GM13977 (cell line): ENCODE measurements around the gene CCDC57.
"Not testable (repeated sequence)": the region's sequence is repeated elsewhere in the genome, so short reads cannot be mapped to it uniquely, and the experiment has no call there.

Experiments
- DNase-seq: peaks from one replicate; pipeline ENCODE4 v3.0.0; 2012; ENCODE audit warnings: low spot score
- CTCF ChIP-seq: IDR thresholded peaks from 2 replicates; pipeline ENCODE4 v1.5.1; 2012; ENCODE audit warnings: mild to moderate bottlenecking, control low read depth; ENCODE audit not compliant: insufficient read depth; ENCODE audit errors: extremely low read depth, missing control alignments
- in situ Hi-C: fragments of 300-500 bp; cut with MboI; formaldehyde crosslinking; loops from one replicate; pipeline ENCODE4 v1.12.0; 2022; ENCODE audit warnings: low sequenced_read_pairs, low pct_unique_long_range_greater_than_20kb, mixed read lengths, inconsistent platforms; ENCODE audit not compliant: unreplicated experiment

The CCDC57 gene

DNA sequence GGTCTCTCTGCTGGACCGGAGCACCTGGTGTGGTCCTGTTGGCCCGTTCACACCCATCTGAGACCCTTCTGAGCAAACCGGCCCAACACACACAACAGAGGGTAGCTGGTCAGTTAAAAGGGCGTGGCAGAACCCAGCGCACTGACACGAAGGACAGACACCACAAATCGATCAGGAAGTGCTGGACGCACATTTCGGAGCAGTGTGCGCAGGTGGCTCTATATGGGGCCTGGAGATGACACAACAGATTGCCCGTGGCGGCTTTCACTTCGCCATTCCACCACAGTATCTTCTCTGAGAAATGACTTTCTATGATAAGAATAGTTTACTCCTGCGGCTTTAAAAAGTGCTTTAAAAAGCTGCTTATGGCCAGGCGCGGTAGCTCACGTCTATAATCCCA lies 12.5 kb downstream of the CCDC57 start:
- in situ Hi-C loops = no loop called here
- no peak for DNase-seq
- TF ChIP-seq CTCF = no peak

DNA sequence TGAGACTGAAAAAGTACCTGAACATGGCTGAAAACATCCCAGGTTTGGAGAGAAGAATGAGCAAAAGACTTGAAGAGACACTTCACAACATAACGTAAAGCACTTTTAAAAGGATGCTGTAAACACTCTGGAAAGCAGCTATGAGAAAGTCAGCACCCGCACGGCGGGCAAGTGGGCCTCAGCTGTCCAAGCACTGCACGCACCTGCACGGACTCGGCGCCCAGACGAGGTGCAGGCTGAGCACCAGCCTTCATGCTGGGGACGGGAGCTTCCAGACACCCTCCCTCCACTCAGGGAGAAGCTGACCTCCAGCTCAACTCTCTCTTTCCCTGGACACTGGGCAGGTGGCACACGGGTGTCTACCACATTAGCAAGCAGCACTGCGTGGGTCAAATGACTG lies 13.1 kb downstream of the CCDC57 start:
- TF ChIP-seq CTCF = no peak
- in situ Hi-C loops = no loop called here

DNA sequence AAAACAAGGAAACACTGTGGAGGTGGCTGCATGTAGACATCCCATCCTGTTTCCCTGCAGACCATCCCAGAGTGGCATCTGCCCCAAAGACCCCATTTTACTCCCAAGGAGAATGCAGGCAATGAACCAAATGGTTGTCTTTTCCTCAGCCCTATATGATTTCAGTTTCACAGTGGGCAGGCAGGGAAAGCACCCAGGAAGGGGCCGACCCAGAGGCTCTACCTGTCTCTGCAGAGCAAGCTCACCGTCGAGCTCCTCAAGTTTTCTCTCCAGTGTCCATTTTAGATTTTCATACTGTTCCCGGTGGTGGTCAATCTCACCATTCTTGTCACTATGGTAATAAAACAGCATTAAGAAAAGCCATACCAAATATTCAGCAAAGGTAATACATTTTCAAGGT lies 14.6 kb downstream of the CCDC57 start:
- in situ Hi-C loops = no loop called here
- DNase-seq = no peak
- no peak for TF ChIP-seq CTCF

More for the DNA sequence above, 13.1 kb downstream of the CCDC57 start:
- no peak for DNase-seq

GRCh38 chr17:82195675-82196672 lies 16.7 kb downstream of the CCDC57 start:
- TF ChIP-seq CTCF = no peak
- in situ Hi-C loops = no loop called here
- no peak for DNase-seq

- TF ChIP-seq CTCF = no peak
- DNase-seq = no peak
- in situ Hi-C loops = no loop called here
Observed at GRCh38 chr17:82194765-82195164, 17.9 kb downstream of the CCDC57 start.

GRCh38 chr17:82193520-82194220 lies 19.0 kb downstream of the CCDC57 start:
- TF ChIP-seq CTCF = no peak
- in situ Hi-C loops = no loop called here
- DNase-seq = no peak

DNA sequence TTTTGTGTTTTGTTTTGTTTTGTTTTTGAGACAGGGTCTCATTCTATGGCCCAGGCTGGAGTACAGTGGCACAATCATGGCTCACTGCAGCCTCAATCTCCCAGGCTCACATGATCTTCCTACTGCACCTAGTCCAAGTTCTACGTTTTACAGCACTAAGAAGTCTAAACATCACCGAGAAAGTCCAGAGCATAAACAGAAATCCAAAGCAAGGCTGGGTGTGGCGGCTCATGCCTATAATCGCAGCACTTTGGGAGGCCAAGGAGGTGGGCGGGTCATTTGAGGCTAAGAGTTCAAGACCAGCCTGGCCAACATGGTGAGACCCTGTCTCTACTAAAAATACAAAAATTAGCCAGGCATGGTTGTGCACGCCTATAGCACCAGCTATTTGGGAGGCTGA lies 19.6 kb downstream of the CCDC57 start:
- DNase-seq, in situ Hi-C loops: not testable (repeated sequence)
